ENCODE results near the gene CELSR1. TPM values are rescaled to one million over a fixed set of nuclear protein-coding genes. Genes with fewer than 3 reads are reported as not detected.

The CELSR1 gene
- total RNA-seq, 1 experiment from 2014 or later: 22.6 TPM

DNA sequence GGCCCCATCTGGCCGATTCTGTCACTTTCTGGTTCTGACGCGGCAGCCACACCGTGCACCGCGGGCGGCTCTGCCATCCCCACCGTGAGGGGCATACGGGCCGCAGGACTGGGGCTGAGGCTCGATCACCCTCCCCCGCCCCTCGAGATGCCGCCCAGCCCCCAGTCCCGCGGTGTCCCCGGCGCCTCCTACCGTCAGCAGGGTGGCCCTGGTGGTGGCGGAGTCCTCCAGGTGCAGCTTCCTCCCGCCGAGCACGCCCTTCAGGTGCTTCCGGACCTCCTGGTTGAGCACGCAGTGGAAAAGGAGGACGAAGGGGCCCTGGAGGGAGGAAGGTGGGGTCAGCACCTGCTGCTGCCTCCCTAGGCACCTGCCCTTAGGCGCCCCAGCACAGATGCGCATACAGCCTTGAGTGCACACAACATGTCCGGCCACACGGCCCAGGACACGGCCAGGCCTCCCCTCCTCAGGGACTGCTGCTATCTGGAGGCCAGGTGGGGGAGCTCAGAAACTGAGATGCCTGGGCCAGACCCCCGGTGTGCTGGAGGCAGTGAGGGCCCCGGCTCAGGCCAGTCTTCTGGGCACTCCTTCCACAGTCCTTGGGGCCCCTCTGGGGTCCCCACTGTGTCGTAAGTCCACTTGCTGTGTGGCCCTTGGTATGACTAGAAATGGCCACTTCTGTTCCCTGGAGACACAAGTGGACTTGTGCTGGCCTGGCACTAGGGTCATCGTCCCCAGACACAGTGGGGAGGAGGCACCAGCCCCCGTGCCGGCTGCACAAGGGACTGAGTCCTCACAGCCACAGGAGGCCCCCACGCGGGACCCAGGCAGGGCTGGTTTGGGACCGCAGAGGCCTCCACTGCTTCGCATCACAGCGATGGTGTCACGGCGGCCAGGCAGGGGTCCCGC is 170.4 kb downstream of the CELSR1 start:
- H4K5ac ChIP-seq (ENCODE audit: insufficient read length, low read depth, low read length): no peak overlapping the region
- H2AFZ ChIP-seq (ENCODE audit: low read length): no peak overlapping the region
- no peak overlapping the region for H2BK15ac ChIP-seq (ENCODE audit: low read depth, low read length)
- H3K79me2 ChIP-seq (ENCODE audit: insufficient read depth, low read length): no peaks in the 10 kb centered on the region
- H3K4me2 ChIP-seq (ENCODE audit: insufficient read depth, insufficient read length, low read length): no peak overlapping the region
- no peak overlapping the region for H3K9ac ChIP-seq (ENCODE audit: extremely low read depth, insufficient read length, low read length)
- no peaks in the 10 kb centered on the region for H3K9me3 ChIP-seq (ENCODE audit: control insufficient read depth, low read depth, low read length)
- no peaks in the 10 kb centered on the region for H3K79me1 ChIP-seq (ENCODE audit: insufficient read depth, low read depth, low read length, poor library complexity, severe bottlenecking)
- H2BK12ac ChIP-seq (ENCODE audit: insufficient read length, low read depth, low read length): no peak overlapping the region
- no peak overlapping the region for H3K14ac ChIP-seq (ENCODE audit: insufficient read depth, low read length)
- H2BK120ac ChIP-seq (ENCODE audit: low read depth, low read length, poor library complexity, severe bottlenecking): no peak overlapping the region
- no peak overlapping the region for H3K4ac ChIP-seq (ENCODE audit: low read depth, low read length)
- H3K27ac ChIP-seq (ENCODE audit: insufficient read length, low read depth, low read length): no peak overlapping the region
- H3K23ac ChIP-seq (ENCODE audit: insufficient read length, low read depth, low read length): no peak overlapping the region
- no peaks in the 10 kb centered on the region for H3K4me1 ChIP-seq (ENCODE audit: insufficient read depth, low read length)
- Mint-ChIP-seq H3K4me1 (peaks cover 12% of the 10 kb centered on the region in 2 experiments), H3K27ac (no peak overlapping the region), H3K36me3 (ENCODE audit: insufficient read depth in 1 of 3, low read depth in 3 of 3) (peaks cover 3 to 12% (median 11%) of the 10 kb centered on the region in 3 experiments; a peak in 3 of 7 replicates), H3K9me3 (no peaks in the 10 kb centered on the region), H3K4me3 (no peak overlapping the region), H3K27me3 (ENCODE audit: low read depth) (no peaks in the 10 kb centered on the region; the same call in 1 of the 2 replicates)
- no CpG with 5 or more reads among the region's 45 CpGs for WGBS (ENCODE audit: extremely low coverage, insufficient read length, low lambda C conversion rate)
- TF ChIP-seq, protein P1, sequence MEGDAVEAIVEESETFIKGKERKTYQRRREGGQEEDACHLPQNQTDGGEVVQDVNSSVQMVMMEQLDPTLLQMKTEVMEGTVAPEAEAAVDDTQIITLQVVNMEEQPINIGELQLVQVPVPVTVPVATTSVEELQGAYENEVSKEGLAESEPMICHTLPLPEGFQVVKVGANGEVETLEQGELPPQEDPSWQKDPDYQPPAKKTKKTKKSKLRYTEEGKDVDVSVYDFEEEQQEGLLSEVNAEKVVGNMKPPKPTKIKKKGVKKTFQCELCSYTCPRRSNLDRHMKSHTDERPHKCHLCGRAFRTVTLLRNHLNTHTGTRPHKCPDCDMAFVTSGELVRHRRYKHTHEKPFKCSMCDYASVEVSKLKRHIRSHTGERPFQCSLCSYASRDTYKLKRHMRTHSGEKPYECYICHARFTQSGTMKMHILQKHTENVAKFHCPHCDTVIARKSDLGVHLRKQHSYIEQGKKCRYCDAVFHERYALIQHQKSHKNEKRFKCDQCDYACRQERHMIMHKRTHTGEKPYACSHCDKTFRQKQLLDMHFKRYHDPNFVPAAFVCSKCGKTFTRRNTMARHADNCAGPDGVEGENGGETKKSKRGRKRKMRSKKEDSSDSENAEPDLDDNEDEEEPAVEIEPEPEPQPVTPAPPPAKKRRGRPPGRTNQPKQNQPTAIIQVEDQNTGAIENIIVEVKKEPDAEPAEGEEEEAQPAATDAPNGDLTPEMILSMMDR (conservative IDR thresholded peaks at IDR 0.05): no peak
- no peak overlapping the region for H3T11ph ChIP-seq (ENCODE audit: low read length)
- H3K27me3 ChIP-seq (ENCODE audit: insufficient read depth, low read length): no peaks in the 10 kb centered on the region
- DNase-seq: no peak
- no peaks in the 10 kb centered on the region for H4K20me1 ChIP-seq (ENCODE audit: control insufficient read depth, insufficient read depth, insufficient read length)
- no peaks in the 10 kb centered on the region for H3K23me2 ChIP-seq (ENCODE audit: insufficient read length, low read depth, low read length, poor library complexity, severe bottlenecking)
- H2AK5ac ChIP-seq (ENCODE audit: insufficient read length, low read length): no peak overlapping the region
- no peak overlapping the region for H3K56ac ChIP-seq (ENCODE audit: insufficient read length, low read depth, low read length)
- H2BK20ac ChIP-seq (ENCODE audit: low read depth, low read length, poor library complexity, severe bottlenecking): no peak overlapping the region
- no peak overlapping the region for H3K18ac ChIP-seq (ENCODE audit: insufficient read length, low read depth, low read length)
- no peak overlapping the region for H4K8ac ChIP-seq (replicated peaks; ENCODE audit: insufficient read length, low read depth, low read length)
- no peak overlapping the region for H2BK5ac ChIP-seq (ENCODE audit: insufficient read length, low read length)
- H4K91ac ChIP-seq (ENCODE audit: insufficient read length, low read depth, low read length): no peak overlapping the region

All from H9 (cell line).